Mesenchymal stem cell (in vitro differentiated cells and primary cell): Measurements from ENCODE around the gene ALDH1L2. TPM values are rescaled to one million over a fixed set of nuclear protein-coding genes. Genes with fewer than 3 reads are reported as not detected.

Experiments
- DNase-seq: peaks from one replicate; pipeline ENCODE4 v3.0.0-alpha.2; 2013
- H2AFZ ChIP-seq: one replicate; pipeline ENCODE4 v1.6.1; 2013; ENCODE audit warnings: low read depth, mild to moderate bottlenecking, control low read depth, inconsistent platforms, low read length, moderate library complexity
- H2AK5ac ChIP-seq: 2 replicates; pipeline ENCODE4 v1.6.1; 2013; ENCODE audit warnings: low read length, moderate library complexity, mild to moderate bottlenecking, inconsistent platforms; ENCODE audit not compliant: severe bottlenecking
- H2BK120ac ChIP-seq: one replicate; pipeline ENCODE4 v1.6.1; 2013; ENCODE audit warnings: low read depth, mild to moderate bottlenecking, inconsistent platforms, low read length, moderate library complexity
- H2BK12ac ChIP-seq, 2 experiments: one replicate each; pipeline ENCODE4 v1.6.1; 2013; ENCODE audit warnings: inconsistent platforms in 2 of 2, low read length in 2 of 2, mild to moderate bottlenecking in 2 of 2, moderate library complexity in 2 of 2, control low read depth in 1 of 2
- H2BK15ac ChIP-seq: one replicate; pipeline ENCODE4 v1.6.1; 2013; ENCODE audit warnings: mild to moderate bottlenecking, low read depth, inconsistent platforms; ENCODE audit not compliant: poor library complexity, severe bottlenecking
- H2BK5ac ChIP-seq: 2 replicates; pipeline ENCODE4 v1.6.1; 2013; ENCODE audit warnings: low read depth, mild to moderate bottlenecking, low read length, control low read depth, inconsistent platforms; ENCODE audit not compliant: poor library complexity, severe bottlenecking
- H3K14ac ChIP-seq, 2 experiments: one replicate each; pipeline ENCODE4 v1.6.1; 2013; ENCODE audit warnings: inconsistent platforms in 2 of 2, low read length in 2 of 2, control low read depth in 1 of 2, mild to moderate bottlenecking in 1 of 2, moderate library complexity in 1 of 2
- H3K18ac ChIP-seq, 2 experiments: one replicate each; pipeline ENCODE4 v1.6.1; 2013; ENCODE audit warnings: inconsistent platforms in 2 of 2, low read length in 2 of 2, control low read depth in 1 of 2, low read depth in 1 of 2, mild to moderate bottlenecking in 1 of 2
- H3K23ac ChIP-seq, 2 experiments: one replicate each; pipeline ENCODE4 v1.6.1; 2013; ENCODE audit warnings: inconsistent platforms in 2 of 2, low read length in 2 of 2, mild to moderate bottlenecking in 2 of 2, moderate library complexity in 2 of 2, control low read depth in 1 of 2
- H3K27ac ChIP-seq: 2 replicates; pipeline ENCODE4 v1.5.1; 2013; ENCODE audit warnings: mild to moderate bottlenecking, moderate library complexity, low read length, control low read depth, inconsistent platforms; ENCODE audit not compliant: poor library complexity, severe bottlenecking
- H3K27me3 ChIP-seq, 2 experiments: 2 replicates each; pipeline versions ENCODE4 v1.6.1 to v1.7.0; 2013; ENCODE audit warnings: low read length in 2 of 2, mild to moderate bottlenecking in 2 of 2, moderate library complexity in 2 of 2, control low read depth in 1 of 2, inconsistent platforms in 1 of 2; ENCODE audit not compliant: control insufficient read depth in 1 of 2, insufficient read depth in 1 of 2
- H3K36me3 ChIP-seq, 2 experiments: 2 replicates each; pipeline versions ENCODE4 v1.6.1 to v1.7.0; 2013; ENCODE audit warnings: low read length in 2 of 2, control low read depth in 1 of 2, inconsistent platforms in 1 of 2, low read depth in 1 of 2, mild to moderate bottlenecking in 1 of 2; ENCODE audit not compliant: insufficient read depth in 2 of 2, control insufficient read depth in 1 of 2
- H3K4ac ChIP-seq, 2 experiments: one replicate each; pipeline ENCODE4 v1.6.1; 2013; ENCODE audit warnings: inconsistent platforms in 2 of 2, low read length in 2 of 2, mild to moderate bottlenecking in 2 of 2, moderate library complexity in 2 of 2, control low read depth in 1 of 2, low read depth in 1 of 2
- H3K4me1 ChIP-seq: 2 replicates; pipeline ENCODE4 v1.6.1; 2013; ENCODE audit warnings: low read depth, low read length, control low read depth; ENCODE audit not compliant: control insufficient read depth, insufficient read depth
- H3K4me2 ChIP-seq: 2 replicates; pipeline ENCODE4 v1.6.1; 2013; ENCODE audit warnings: low read length, mild to moderate bottlenecking, inconsistent platforms; ENCODE audit not compliant: poor library complexity, severe bottlenecking
- H3K4me3 ChIP-seq, 2 experiments: 2 replicates each; pipeline versions ENCODE4 v1.5.1 to v1.7.0; 2013; ENCODE audit warnings: low read length in 2 of 2, mild to moderate bottlenecking in 2 of 2, control low read depth in 1 of 2, low read depth in 1 of 2; ENCODE audit not compliant: insufficient read depth in 1 of 2
- H3K79me1 ChIP-seq: replicated peaks from 2 replicates; pipeline ENCODE4 v1.6.1; 2013; ENCODE audit warnings: mild to moderate bottlenecking, control low read depth, low read length, inconsistent platforms; ENCODE audit not compliant: poor library complexity, severe bottlenecking
- H3K9ac ChIP-seq: 2 replicates; pipeline ENCODE4 v1.7.0; 2013; ENCODE audit warnings: mild to moderate bottlenecking, low read length, moderate library complexity
- H3K9me3 ChIP-seq: 2 replicates; pipeline ENCODE4 v1.7.0; 2013; ENCODE audit warnings: mild to moderate bottlenecking, low read length; ENCODE audit not compliant: control insufficient read depth
- H4K8ac ChIP-seq: one replicate; pipeline ENCODE4 v1.6.1; 2013; ENCODE audit warnings: inconsistent platforms, mild to moderate bottlenecking, low read length, moderate library complexity
- H4K91ac ChIP-seq: one replicate; pipeline ENCODE4 v1.6.1; 2013; ENCODE audit warnings: mild to moderate bottlenecking, low read length, inconsistent platforms
- WGBS: methylation state at CpG from one replicate; pipeline ENCODE4 v1.1.7; 2013; ENCODE audit warnings: mixed read lengths; 5-methylcytosine and 5-hydroxymethylcytosine counted together
- polyA plus RNA-seq, 2 experiments: library from polyadenylated mRNA; stranded (reverse); fragments of 200-250 nt; gene quantifications; one replicate each; pipeline ENCODE4 v1.2.3, GENCODE V29; 2013

ALDH1L2 gene
- 37.3 TPM for polyA plus RNA-seq (2013, experiment 1 of 2)
- polyA plus RNA-seq (2013, experiment 2 of 2): 36.7 TPM

GRCh38 chr12:105084251-105085250 is at the start of gene ALDH1L2:
TSS of gene ALDH1L2 (minus strand) at chr12:105084458. CDS start at chr12:105084436, 22 bp downstream.
- peak within 1 kb of the TSS; percentile 90 for H3K9ac ChIP-seq
- H3K18ac ChIP-seq: peak within 1 kb of the TSS in 1 of 2 experiments; percentile 46
- H3K27me3 ChIP-seq: no peaks in the 10 kb centered on the region
- H4K8ac ChIP-seq: peak within 1 kb of the TSS; percentile 35
- peak within 1 kb of the TSS in 1 of 2 experiments; percentile 85 for H3K14ac ChIP-seq
- peak; percentile 82 for DNase-seq
- peak within 1 kb of the TSS; percentile 18 for H2AFZ ChIP-seq
- peak within 1 kb of the TSS; percentile 21 for H2BK120ac ChIP-seq
- peak within 1 kb of the TSS in 1 of 2 experiments; percentile 59 for H3K23ac ChIP-seq
- no peak within 1 kb of the TSS for H2AK5ac ChIP-seq
- WGBS: 36% methylated on average over 49 of the region's 75 CpGs
- H3K36me3 ChIP-seq: no peaks in the 10 kb centered on the region
- peak within 1 kb of the TSS in 1 of 2 experiments; percentile 45 for H2BK12ac ChIP-seq
- H3K4ac ChIP-seq: peak within 1 kb of the TSS; percentile 3 to 60
- no peak within 1 kb of the TSS for H2BK5ac ChIP-seq
- H3K4me3 ChIP-seq: peak within 1 kb of the TSS; percentile 58 to 85
- H3K27ac ChIP-seq: no peak within 1 kb of the TSS
- peak within 1 kb of the TSS; percentile 89 for H3K4me2 ChIP-seq
- peak within 1 kb of the TSS; percentile 41 for H2BK15ac ChIP-seq
- H3K79me1 ChIP-seq: peaks cover 4% of the 10 kb centered on the region
- H4K91ac ChIP-seq: no peak within 1 kb of the TSS
- no peaks in the 10 kb centered on the region for H3K9me3 ChIP-seq
- H3K4me1 ChIP-seq: peaks cover 7% of the 10 kb centered on the region

GRCh38 chr12:105120551-105120950 is 36.3 kb upstream of the ALDH1L2 start:
- Histone ChIP-seq H3K79me1 (peaks cover 7% of the 10 kb centered on the region), H3K4me1 (no peaks in the 10 kb centered on the region), H2BK120ac (no peak overlapping the region), H3K27ac (no peak overlapping the region), H2AK5ac (no peak overlapping the region), H3K9me3 (no peaks in the 10 kb centered on the region), H3K23ac (no peak overlapping the region), H3K14ac (no peak overlapping the region), H3K4ac (no peak overlapping the region), H3K4me3 (no peak overlapping the region), H3K27me3 (no peaks in the 10 kb centered on the region), H3K18ac (no peak overlapping the region), H2BK5ac (no peak overlapping the region), H2BK15ac (no peak overlapping the region), H4K8ac (no peak overlapping the region), H3K9ac (no peak overlapping the region), H2BK12ac (no peak overlapping the region), H3K4me2 (no peak overlapping the region), H2AFZ (no peak overlapping the region), H3K36me3 (peaks cover 17 to 98% of the 10 kb centered on the region in 2 experiments), H4K91ac (no peak overlapping the region)
- peak; percentile 56 for DNase-seq
- WGBS: 50% methylated on average over 1 of the region's 2 CpGs

- Histone ChIP-seq H3K18ac (no peak overlapping the region), H4K91ac (no peak overlapping the region), H3K36me3 (peaks cover 8 to 99% of the 10 kb centered on the region in 2 experiments), H2BK12ac (no peak overlapping the region), H3K4me2 (no peak overlapping the region), H3K27ac (no peak overlapping the region), H3K9ac (no peak overlapping the region), H3K4me3 (no peak overlapping the region), H2BK15ac (no peak overlapping the region), H4K8ac (no peak overlapping the region), H3K79me1 (peaks cover 4% of the 10 kb centered on the region), H2AK5ac (no peak overlapping the region), H3K14ac (no peak overlapping the region), H2BK120ac (no peak overlapping the region), H3K23ac (no peak overlapping the region), H3K4ac (no peak overlapping the region), H3K9me3 (no peaks in the 10 kb centered on the region), H2BK5ac (no peak overlapping the region), H3K27me3 (no peaks in the 10 kb centered on the region), H2AFZ (no peak overlapping the region), H3K4me1 (no peaks in the 10 kb centered on the region)
- no peak for DNase-seq
- no CpG with 5 or more reads among the region's 1 CpG for WGBS
These were observed 32.7 kb upstream of the ALDH1L2 start for GRCh38 chr12:105116969-105117368.

GRCh38 chr12:105113094-105113493 is 28.8 kb upstream of the ALDH1L2 start:
- Histone ChIP-seq H3K36me3 (peaks cover 2 to 70% of the 10 kb centered on the region in 2 experiments), H3K27me3 (no peaks in the 10 kb centered on the region), H3K9me3 (no peaks in the 10 kb centered on the region), H3K4me2 (no peak overlapping the region), H3K18ac (no peak overlapping the region), H2BK15ac (no peak overlapping the region), H2AFZ (no peak overlapping the region), H4K8ac (no peak overlapping the region), H3K79me1 (peaks cover 4% of the 10 kb centered on the region), H3K4ac (no peak overlapping the region), H3K23ac (no peak overlapping the region), H3K27ac (no peak overlapping the region), H3K9ac (no peak overlapping the region), H3K4me1 (peaks cover 2% of the 10 kb centered on the region), H2BK5ac (no peak overlapping the region), H2AK5ac (no peak overlapping the region), H2BK12ac (no peak overlapping the region), H3K4me3 (no peak overlapping the region), H4K91ac (no peak overlapping the region), H3K14ac (no peak overlapping the region), H2BK120ac (no peak overlapping the region)
- DNase-seq: no peak
- 100% methylated on average over 1 of the region's 3 CpGs for WGBS
